AG10803 (cell line): ENCODE measurements around the gene MAP3K12.
A peak's percentile ranks its signal among the peaks of the same experiment; 100 is the strongest.

ENCODE experiments used
- DNase-seq: peaks from one replicate; pipeline ENCODE4 v3.0.0; 2010; ENCODE audit warnings: low read depth
- H3K4me3 ChIP-seq: 2 replicates; pipeline ENCODE4 v1.5.1; 2011; ENCODE audit warnings: mild to moderate bottlenecking, low read length, control low read depth
- CTCF ChIP-seq: conservative IDR thresholded peaks from 2 replicates; pipeline ENCODE4 v1.5.1; 2011; ENCODE audit warnings: mild to moderate bottlenecking, low read length, control low read depth, inconsistent platforms

MAP3K12 gene

GRCh38 chr12:53465679-53466078 is 33.6 kb downstream of the MAP3K12 start:
- DNase-seq, result no peak
- H3K4me3 ChIP-seq, result no peak overlapping the region

GRCh38 chr12:53464685-53465418 is 34.4 kb downstream of the MAP3K12 start:
- no peak overlapping the region for H3K4me3 ChIP-seq
- no peak for TF ChIP-seq CTCF
- DNase-seq, result no peak

More at GRCh38 chr12:53465679-53466078, 33.6 kb downstream of the MAP3K12 start:
- peak; percentile 19; the same call in 1 of the 2 replicates for TF ChIP-seq CTCF

GRCh38 chr12:53463802-53464560 is 35.3 kb downstream of the MAP3K12 start:
- no peak for TF ChIP-seq CTCF
- no peak for DNase-seq
- no peak overlapping the region for H3K4me3 ChIP-seq

GRCh38 chr12:53462935-53463334 is 36.3 kb downstream of the MAP3K12 start:
- no peak for DNase-seq
- no peak for TF ChIP-seq CTCF
- no peak overlapping the region for H3K4me3 ChIP-seq

- TF ChIP-seq CTCF, result no peak
- no peak overlapping the region for H3K4me3 ChIP-seq
- DNase-seq, result no peak
These were observed 37.7 kb downstream of the MAP3K12 start for GRCh38 chr12:53461591-53461990.

- DNase-seq, result no peak
- TF ChIP-seq CTCF, result no peak
- H3K4me3 ChIP-seq, result no peak overlapping the region
These were observed 38.2 kb downstream of the MAP3K12 start for GRCh38 chr12:53461059-53461458.

- no peak overlapping the region for H3K4me3 ChIP-seq
- TF ChIP-seq CTCF, result no peak
- no peak for DNase-seq
These were observed 40.2 kb downstream of the MAP3K12 start for GRCh38 chr12:53459097-53459496.
